OCI-LY3 (cell line): ENCODE measurements around the gene QKI.

Source experiments
- H2AFZ ChIP-seq: fragments of 200-600, 300-600 bp; shearing (Covaris generic); 2 replicates; pipeline ENCODE4 v1.6.0; 2014; ENCODE audit warnings: antibody characterized with exemption, low read depth, low read length
- H3K27ac ChIP-seq: fragments of 200-600, 300-600 bp; sonication (generic); 2 replicates; pipeline ENCODE4 v1.5.1; 2014; ENCODE audit warnings: mild to moderate bottlenecking, low read length, moderate library complexity, mixed read lengths
- H3K27me3 ChIP-seq: fragments of 200-600, 300-600 bp; sonication (generic); 2 replicates; pipeline ENCODE4 v1.6.1; 2014; ENCODE audit warnings: low read depth, low read length, mixed read lengths
- H3K36me3 ChIP-seq: fragments of 200-600, 300-600 bp; sonication (generic); replicated peaks from 2 replicates; pipeline ENCODE3; 2014; ENCODE audit warnings: low read depth, low read length, mixed read lengths
- H3K4me1 ChIP-seq: fragments of 300-600, 200-600 bp; sonication (generic); 2 replicates; pipeline ENCODE4 v1.6.1; 2014; ENCODE audit warnings: low read length, mixed read lengths
- H3K4me2 ChIP-seq: fragments of 200-600, 300-600 bp; sonication (generic); 2 replicates; pipeline ENCODE4 v1.6.1; 2014; ENCODE audit warnings: low read length, mixed read lengths
- H3K4me3 ChIP-seq: fragments of 300-600, 200-600 bp; sonication (generic); 2 replicates; pipeline ENCODE4 v1.5.1; 2014; ENCODE audit warnings: antibody characterized with exemption, mild to moderate bottlenecking, low read length, moderate library complexity
- H3K79me2 ChIP-seq: fragments of 300-600, 200-600 bp; shearing (Covaris generic); 2 replicates; pipeline ENCODE4 v1.6.1; 2014; ENCODE audit warnings: mild to moderate bottlenecking, low read length, mixed read lengths
- H3K9ac ChIP-seq: fragments of 300-600, 200-600 bp; shearing (Covaris generic); 2 replicates; pipeline ENCODE4 v1.6.0; 2014; ENCODE audit warnings: mild to moderate bottlenecking, low read length, moderate library complexity
- H3K9me3 ChIP-seq: fragments of 200-600, 300-600 bp; shearing (Covaris generic); 2 replicates; pipeline ENCODE4 v1.6.1; 2014; ENCODE audit warnings: low read length, mixed read lengths; ENCODE audit not compliant: insufficient read depth
- H4K20me1 ChIP-seq: fragments of 200-600, 300-600 bp; sonication (generic); 2 replicates; pipeline ENCODE4 v1.6.1; 2016; ENCODE audit warnings: low read length, mixed read lengths; ENCODE audit not compliant: insufficient read depth
- EZH2phosphoT487 ChIP-seq: fragments of 200-600 bp; shearing (Covaris generic); IDR thresholded peaks from 2 replicates; pipeline ENCODE4 v1.6.1; 2018; ENCODE audit warnings: antibody characterized with exemption, mixed run types, low read depth
- TF ChIP-seq, protein P1 (sequence below): fragments of 200-600, 300-600 bp; sonication (generic); IDR thresholded peaks from 2 replicates; pipeline ENCODE4 v1.5.1; 2014; ENCODE audit warnings: antibody characterized with exemption, low read length, low read depth

QKI gene

DNA sequence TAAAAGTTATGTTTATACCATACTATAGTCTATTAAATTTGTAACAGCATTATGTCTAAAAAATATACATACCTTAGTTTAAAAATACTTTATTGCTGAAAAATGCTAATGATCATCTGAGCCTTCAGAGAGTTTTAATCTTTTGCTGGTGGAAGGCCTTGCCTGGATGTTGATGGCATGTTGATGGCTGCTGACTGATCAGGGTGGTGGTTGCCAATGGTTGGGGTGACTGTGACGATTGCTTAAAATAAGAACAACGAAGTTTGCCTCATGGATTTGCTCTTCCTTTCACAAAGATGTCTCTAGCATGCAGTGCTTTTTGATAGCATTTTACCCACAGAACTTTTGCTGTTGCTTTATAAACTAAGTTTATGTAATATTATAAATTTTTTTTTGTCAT lies 68.6 kb downstream of the QKI start:
- Histone ChIP-seq H2AFZ (no peak overlapping the region), H3K4me1 (peaks cover 7% of the 10 kb centered on the region; the same call in 1 of the 2 replicates), H3K9ac (no peak overlapping the region), H3K36me3 (peaks cover 3% of the 10 kb centered on the region), H3K27ac (no peak overlapping the region), H3K4me2 (no peak overlapping the region), H3K79me2 (peaks cover 80% of the 10 kb centered on the region), H3K4me3 (no peak overlapping the region), H3K9me3 (no peaks in the 10 kb centered on the region), H4K20me1 (peaks cover 73% of the 10 kb centered on the region), H3K27me3 (no peaks in the 10 kb centered on the region)
- TF ChIP-seq, protein P1, sequence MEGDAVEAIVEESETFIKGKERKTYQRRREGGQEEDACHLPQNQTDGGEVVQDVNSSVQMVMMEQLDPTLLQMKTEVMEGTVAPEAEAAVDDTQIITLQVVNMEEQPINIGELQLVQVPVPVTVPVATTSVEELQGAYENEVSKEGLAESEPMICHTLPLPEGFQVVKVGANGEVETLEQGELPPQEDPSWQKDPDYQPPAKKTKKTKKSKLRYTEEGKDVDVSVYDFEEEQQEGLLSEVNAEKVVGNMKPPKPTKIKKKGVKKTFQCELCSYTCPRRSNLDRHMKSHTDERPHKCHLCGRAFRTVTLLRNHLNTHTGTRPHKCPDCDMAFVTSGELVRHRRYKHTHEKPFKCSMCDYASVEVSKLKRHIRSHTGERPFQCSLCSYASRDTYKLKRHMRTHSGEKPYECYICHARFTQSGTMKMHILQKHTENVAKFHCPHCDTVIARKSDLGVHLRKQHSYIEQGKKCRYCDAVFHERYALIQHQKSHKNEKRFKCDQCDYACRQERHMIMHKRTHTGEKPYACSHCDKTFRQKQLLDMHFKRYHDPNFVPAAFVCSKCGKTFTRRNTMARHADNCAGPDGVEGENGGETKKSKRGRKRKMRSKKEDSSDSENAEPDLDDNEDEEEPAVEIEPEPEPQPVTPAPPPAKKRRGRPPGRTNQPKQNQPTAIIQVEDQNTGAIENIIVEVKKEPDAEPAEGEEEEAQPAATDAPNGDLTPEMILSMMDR, result no peak
- no peak for TF ChIP-seq EZH2phosphoT487

DNA sequence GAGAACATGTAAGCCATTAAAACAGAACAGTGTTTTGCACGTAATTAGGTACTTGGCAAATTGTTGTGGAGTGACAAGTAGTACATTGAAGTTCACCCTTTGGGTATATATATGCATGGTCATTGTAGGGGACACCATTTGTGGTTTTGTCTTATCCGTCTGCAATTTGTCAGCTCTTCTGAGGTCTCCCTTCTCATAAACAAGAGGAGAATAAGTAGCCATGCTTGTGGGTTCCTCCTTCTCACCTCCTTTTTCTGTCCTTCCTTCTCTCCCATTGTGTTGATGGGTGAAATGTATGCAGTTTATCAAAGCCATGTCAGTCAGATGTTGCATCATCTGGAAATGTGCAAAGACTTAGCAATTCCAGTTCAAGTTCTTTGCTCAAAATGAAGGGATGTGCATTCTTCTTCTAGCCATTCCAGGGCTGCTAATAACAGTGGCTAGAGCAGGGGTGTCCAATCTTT lies 70.9 kb downstream of the QKI start:
- H4K20me1 ChIP-seq, result peaks cover 91% of the 10 kb centered on the region
- H3K4me2 ChIP-seq, result no peak overlapping the region

DNA sequence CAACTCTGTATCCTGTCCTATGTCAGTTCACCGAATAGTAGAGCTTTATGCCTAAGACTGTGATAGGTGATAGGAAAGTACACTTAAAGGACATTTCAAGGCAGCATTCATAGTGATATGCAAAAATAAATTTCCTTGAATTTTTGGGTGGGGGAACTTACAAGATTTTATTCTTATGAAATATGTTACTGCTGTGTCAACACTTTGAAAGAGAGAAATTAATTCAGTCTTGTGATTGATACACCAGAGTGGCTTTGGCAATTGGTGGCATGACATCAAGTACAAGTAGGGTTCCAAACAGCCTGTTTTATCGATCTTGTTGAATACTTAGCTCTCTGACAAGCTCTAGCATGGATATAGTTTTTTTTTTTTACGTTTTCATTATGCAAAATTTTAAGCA lies 72.3 kb downstream of the QKI start:
- H2AFZ ChIP-seq, result no peak overlapping the region
- H3K36me3 ChIP-seq, result no peaks in the 10 kb centered on the region
- no peaks in the 10 kb centered on the region for H3K9me3 ChIP-seq
- H3K4me1 ChIP-seq, result peaks cover 7% of the 10 kb centered on the region; the same call in 1 of the 2 replicates
- no peak overlapping the region for H3K4me3 ChIP-seq
- H3K27ac ChIP-seq, result no peak overlapping the region
- H3K9ac ChIP-seq, result no peak overlapping the region
- H3K4me2 ChIP-seq, result no peak overlapping the region
- H3K79me2 ChIP-seq, result peaks cover 95% of the 10 kb centered on the region
- H3K27me3 ChIP-seq, result no peaks in the 10 kb centered on the region
- H4K20me1 ChIP-seq, result peaks cover 89% of the 10 kb centered on the region
- no peak for TF ChIP-seq EZH2phosphoT487
- TF ChIP-seq, protein P1, result no peak

More for the DNA sequence above, 70.9 kb downstream of the QKI start:
- H3K4me1 ChIP-seq, result peaks cover 7% of the 10 kb centered on the region; the same call in 1 of the 2 replicates
- H3K4me3 ChIP-seq, result no peak overlapping the region
- H2AFZ ChIP-seq, result no peak overlapping the region
- no peaks in the 10 kb centered on the region for H3K9me3 ChIP-seq
- H3K36me3 ChIP-seq, result no peaks in the 10 kb centered on the region
- H3K27me3 ChIP-seq, result no peaks in the 10 kb centered on the region
- H3K27ac ChIP-seq, result no peak overlapping the region
- H3K79me2 ChIP-seq, result peaks cover 95% of the 10 kb centered on the region
- TF ChIP-seq, protein P1, result no peak
- TF ChIP-seq EZH2phosphoT487, result no peak
- no peak overlapping the region for H3K9ac ChIP-seq

GRCh38 chr6:163487606-163488005 lies 73.1 kb downstream of the QKI start:
- no peak for TF ChIP-seq EZH2phosphoT487
- TF ChIP-seq, protein P1, result no peak
- peaks cover 95% of the 10 kb centered on the region for H3K79me2 ChIP-seq
- H3K4me2 ChIP-seq, result no peak overlapping the region
- no peak overlapping the region for H2AFZ ChIP-seq
- no peak overlapping the region for H3K9ac ChIP-seq
- no peak overlapping the region for H3K4me3 ChIP-seq
- no peaks in the 10 kb centered on the region for H3K9me3 ChIP-seq
- H3K27ac ChIP-seq, result no peak overlapping the region
- peaks cover 7% of the 10 kb centered on the region; the same call in 1 of the 2 replicates for H3K4me1 ChIP-seq
- H3K27me3 ChIP-seq, result no peaks in the 10 kb centered on the region
- no peaks in the 10 kb centered on the region for H3K36me3 ChIP-seq
- peaks cover 87% of the 10 kb centered on the region for H4K20me1 ChIP-seq
